Stimulated activated CD4-positive, alpha-beta T cell treated with anti-CD3 and anti-CD28 coated beads, Interleukin-12 subunit alpha, Interleukin-12 subunit beta, amount 100 ng/mL, for 4 hours (primary cell): Measurements from ENCODE around the gene ITPR3.

ENCODE experiments used
- DNase-seq: peaks from one replicate; pipeline ENCODE4 v3.0.0-alpha.2; 2020

ITPR3 gene

DNA sequence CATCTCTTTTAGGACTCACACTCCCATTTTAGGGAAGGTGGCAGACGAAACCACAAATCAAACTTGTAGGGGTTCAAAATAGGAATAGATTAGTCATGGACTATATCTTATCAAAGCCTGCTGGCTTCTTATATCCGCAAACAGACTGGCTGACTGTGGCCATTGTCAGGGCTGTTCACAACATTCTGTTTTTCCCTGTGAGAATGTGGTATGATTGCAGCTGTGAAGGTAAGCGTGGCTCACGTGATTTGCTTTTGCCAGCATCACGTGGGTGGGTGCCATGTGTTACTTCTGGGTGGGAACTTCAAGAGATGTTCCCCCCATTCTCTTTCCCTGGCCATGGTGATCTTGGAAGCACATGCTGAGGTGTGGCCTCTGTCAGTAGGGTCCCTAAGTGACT is 119.7 kb downstream of the ITPR3 start:
- no peak for DNase-seq

DNA sequence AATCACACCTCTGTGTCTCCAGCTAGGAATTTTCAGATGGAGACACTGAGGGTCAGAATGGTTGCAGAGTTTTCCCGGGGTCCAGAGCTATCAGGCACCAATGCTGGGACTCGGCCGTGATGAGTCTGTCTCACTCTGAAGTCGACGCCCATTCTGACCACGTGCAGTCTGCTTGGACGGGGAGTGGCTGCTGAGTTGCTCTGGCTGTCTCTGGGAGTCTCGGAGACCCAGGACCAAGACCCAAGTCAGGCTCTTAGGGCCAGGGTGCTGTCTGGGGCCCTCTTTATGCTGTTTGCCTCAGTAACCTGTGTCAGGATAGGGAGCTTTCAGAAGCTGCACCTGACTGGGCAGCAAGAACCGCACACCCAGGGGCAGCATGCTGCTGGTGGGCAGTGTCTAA is 121.0 kb downstream of the ITPR3 start:
- no peak for DNase-seq

DNA sequence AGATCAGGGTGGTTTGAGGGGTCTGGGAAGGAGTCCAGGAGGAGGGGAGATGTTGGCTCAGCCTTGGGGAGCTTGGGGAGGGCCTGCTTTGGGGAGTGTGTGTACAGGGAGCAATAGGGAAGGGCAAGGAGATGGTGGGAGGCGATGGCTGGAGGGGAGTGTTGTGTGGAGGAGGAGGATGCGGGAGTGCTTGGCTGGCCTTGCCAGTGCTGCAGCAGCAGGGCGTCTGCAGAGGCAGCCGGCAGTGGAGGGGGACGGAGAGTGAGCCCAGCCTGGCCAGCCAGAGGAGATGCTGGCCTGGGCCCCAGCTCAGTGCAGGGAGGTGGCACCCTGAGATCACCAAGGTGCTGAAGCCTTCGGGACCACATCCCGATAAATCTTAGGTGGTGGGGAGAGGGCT is 121.7 kb downstream of the ITPR3 start:
- no peak for DNase-seq

DNA sequence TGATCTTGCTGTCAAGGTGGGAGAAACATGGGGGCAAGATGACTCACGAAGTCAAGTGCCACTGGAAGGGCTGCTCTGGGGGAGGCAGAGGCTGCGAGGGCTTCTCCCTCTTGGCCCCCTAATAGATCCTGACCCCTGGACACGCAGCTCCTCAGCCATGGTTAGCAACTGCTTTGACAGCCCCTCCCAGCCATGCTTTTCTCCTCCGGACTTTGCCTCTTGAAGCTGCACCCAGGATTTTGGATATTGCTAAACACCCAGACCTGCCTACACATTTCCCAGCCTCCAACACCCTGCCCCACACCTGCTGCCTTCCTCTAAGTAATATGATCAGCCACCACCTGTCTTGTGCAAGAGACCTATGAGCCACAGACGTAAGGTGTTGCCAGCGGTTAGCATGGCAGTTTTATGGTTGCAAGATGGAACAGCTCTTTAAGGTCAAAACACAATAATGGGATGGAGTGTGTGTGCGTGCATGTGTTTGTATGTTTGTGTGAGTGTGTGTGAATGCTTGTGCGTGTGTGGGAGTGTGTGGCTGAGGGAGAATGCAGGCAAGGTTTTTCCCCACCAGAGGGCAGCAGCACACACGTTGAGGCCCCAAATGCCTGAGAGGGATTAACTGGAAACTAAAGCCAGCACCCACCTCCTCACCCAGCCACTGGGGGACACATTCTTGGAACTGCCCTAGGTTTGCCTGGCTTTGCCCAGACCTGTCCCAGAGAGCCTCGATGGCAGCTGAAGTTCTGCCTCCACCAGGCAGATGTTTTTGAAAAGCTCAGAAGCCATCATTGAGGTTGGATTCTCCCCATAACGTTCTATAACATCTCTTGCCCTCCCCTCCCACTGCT is 123.1 kb downstream of the ITPR3 start:
- DNase-seq: peak; percentile 68

DNA sequence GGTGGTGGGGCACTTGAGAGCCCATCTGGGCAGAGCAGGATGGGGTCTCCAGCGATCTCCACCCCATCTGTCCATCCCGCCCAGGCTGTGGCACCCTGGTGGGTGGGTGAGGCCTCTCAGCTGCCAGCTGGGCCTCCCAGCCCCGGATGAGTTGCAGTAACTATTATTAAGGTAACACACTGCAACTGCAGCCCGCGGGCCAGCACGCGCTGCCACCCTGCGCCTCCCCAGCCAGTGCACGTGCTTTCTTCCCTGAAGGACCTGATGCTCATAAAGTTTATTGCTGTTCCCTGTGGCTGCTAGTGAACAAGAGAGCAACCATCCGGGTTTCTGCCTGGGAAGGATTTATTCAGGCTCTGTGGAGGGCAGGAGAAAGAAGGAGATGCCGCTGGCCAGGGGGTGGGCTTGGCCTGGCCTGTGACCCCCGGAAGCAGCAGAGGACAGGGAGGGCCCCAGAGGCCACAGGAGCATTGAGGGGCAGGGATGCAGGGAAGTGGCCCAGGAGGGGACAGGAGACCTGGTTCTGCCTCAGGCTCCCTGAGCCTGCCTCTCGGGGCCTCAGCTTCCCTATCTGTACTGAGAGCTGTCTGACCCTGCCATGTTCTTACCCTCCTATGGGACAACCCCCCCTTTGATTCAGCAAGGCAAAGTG is 123.9 kb downstream of the ITPR3 start:
- no peak for DNase-seq

DNA sequence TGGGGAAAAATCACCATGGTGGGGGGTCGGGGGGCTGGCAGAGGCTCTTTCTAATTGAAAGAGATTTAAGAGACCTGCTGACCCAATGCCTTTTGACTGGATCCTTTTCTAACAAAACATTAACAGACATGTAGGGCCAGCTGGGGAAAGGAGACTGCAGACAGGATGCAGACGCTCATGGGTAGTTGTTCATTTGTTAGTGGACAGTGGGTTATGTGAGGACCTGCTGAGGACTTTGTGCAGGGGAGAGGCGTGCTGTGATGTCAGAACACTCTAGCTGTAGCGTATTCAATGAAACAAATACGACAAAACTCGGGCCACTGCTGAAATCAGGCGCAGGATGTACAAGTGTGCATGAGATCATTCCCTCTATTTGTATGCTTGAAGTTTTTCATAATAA is 124.4 kb downstream of the ITPR3 start:
- DNase-seq: no peak
